Measurements from ENCODE around the gene FIP1L1. TPM values are rescaled to one million over a fixed set of nuclear protein-coding genes. Genes with fewer than 3 reads are reported as not detected.

FIP1L1 gene
- total and polyA plus RNA-seq, 2 of the 13 experiments (the other 11 are each of a cell fraction or from before 2014, with no cell fraction given), result 14.9 to 69.4 TPM

GRCh38 chr4:53465281-53465680 lies 87.8 kb downstream of the FIP1L1 start:
- Histone ChIP-seq H3K9me3 (ENCODE audit: low read length) (no peaks in the 10 kb centered on the region), H2AFZ (ENCODE audit: low read length) (no peak overlapping the region), H3K9ac (ENCODE audit: insufficient read depth, low read depth, low read length) (no peak overlapping the region), H3K4me1 (ENCODE audit: insufficient read depth, low read length) (no peaks in the 10 kb centered on the region), H3K36me3 (replicated peaks in 1 of 2; ENCODE audit: control insufficient read depth in 1 of 2, insufficient read depth in 2 of 2, low read length in 2 of 2) (peaks cover 0 to 9% of the 10 kb centered on the region in 2 experiments; a peak in 1 of 5 replicates), H3K27me3 (ENCODE audit: control insufficient read depth in 1 of 2, insufficient read depth in 2 of 2, low read length in 2 of 2) (no peaks in the 10 kb centered on the region), H4K20me1 (ENCODE audit: insufficient read depth, low read length) (no peaks in the 10 kb centered on the region), H3K4me2 (ENCODE audit: low read depth, low read length) (no peak overlapping the region), H3K79me2 (ENCODE audit: insufficient read depth, low read length) (no peaks in the 10 kb centered on the region), H3K27ac (ENCODE audit: extremely low read length, insufficient read depth, low read length) (no peak overlapping the region), H3K4me3 (replicated peaks in 1 of 3; ENCODE audit: insufficient read depth in 1 of 3, low read depth in 2 of 3, low read length in 3 of 3) (no peak overlapping the region)
- ATAC-seq (no peak), FAIRE-seq (no peak), DNase-seq (ENCODE audit: low spot score) (no peak)
- 83% methylated on average over 2 of the region's 2 CpGs for WGBS (ENCODE audit: low lambda C conversion rate)
- TF ChIP-seq NFYB (CRISPR knock-in tag; IDR thresholded peaks at IDR 0.05), result no peak
- no peak for TF ChIP-seq SMARCE1 (IDR thresholded peaks at IDR 0.05; ENCODE audit: borderline replicate concordance)
- TF ChIP-seq ZBTB3 (CRISPR knock-in tag; IDR thresholded peaks at IDR 0.05; ENCODE audit: borderline replicate concordance, low read depth), result no peak
- no peak for TF ChIP-seq HCFC1 (IDR thresholded peaks at IDR 0.05; ENCODE audit: low read depth, low read length)
- TF ChIP-seq RCOR2 (CRISPR knock-in tag; IDR thresholded peaks at IDR 0.05), result no peak
- no peak for TF ChIP-seq ZNF510 (CRISPR knock-in tag; IDR thresholded peaks at IDR 0.05; ENCODE audit: low read depth)
- no peak for TF ChIP-seq SMAD9 (CRISPR knock-in tag; IDR thresholded peaks at IDR 0.05)
- TF ChIP-seq E2F1 (CRISPR knock-in tag; IDR thresholded peaks at IDR 0.05), result no peak
- no peak for TF ChIP-seq ATF1 (CRISPR knock-in tag; IDR thresholded peaks at IDR 0.05)
- TF ChIP-seq FIP1L1 (IDR thresholded peaks at IDR 0.05; ENCODE audit: borderline replicate concordance, insufficient read depth, low read depth, low read length), result no peak
- in situ Hi-C loops (cut with HindIII; ENCODE audit: extremely low pct_ligation_motif_present, low pct_unique_long_range_greater_than_20kb) (no loop called here), intact Hi-C loops (cut with micrococcal nuclease; ENCODE audit: unreplicated experiment) (no loop called here)
- ChIA-PET CTCF (ENCODE audit: low intra/inter-chr PET ratio, low total read pairs) (no interaction called here), POLR2A (no interaction called here)
- BruUV-seq (replicated peaks), result no TSS peak
